ENCODE results near the gene DCAF11.

DNA sequence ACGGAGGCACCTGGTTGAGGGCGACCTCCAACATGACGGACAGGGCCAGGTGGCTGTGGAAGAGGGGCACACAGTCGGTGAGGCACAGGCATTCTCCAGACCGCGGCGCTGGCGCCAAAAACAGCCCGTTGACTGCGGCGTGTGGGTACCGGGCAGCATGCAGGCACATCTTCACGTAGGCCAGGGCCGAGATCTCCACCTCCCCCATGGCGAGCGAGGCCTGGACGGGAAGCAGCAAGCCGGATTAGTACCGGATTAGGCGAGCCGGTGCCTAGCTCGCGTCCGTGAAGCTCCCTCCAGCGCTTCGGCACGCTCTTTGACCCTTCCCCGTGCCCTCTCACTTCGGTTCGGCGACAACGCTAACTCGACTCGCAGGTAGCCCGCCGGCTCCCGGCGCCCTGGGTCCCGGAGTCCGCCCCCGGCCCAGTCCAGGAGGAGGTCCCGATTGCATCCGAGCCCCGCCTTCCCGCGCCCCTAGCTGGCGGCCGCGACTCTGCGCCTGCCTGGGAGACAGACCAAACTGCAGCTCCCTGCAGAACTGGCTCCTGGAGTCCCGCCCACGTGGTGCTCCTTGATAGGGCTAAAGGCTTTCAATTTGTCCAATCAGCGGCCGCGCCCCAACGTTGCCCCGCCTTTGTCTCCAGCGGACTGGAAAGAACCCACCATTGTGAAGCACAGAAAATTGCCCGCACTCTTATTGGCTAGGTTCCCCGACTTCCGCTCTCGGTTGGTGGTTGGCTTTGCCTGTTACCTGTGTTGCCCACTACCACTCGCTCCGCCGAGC, 26.7 kb downstream of the DCAF11 start, which contains the start of gene EMC9:
- TF ChIP-seq, protein P1, sequence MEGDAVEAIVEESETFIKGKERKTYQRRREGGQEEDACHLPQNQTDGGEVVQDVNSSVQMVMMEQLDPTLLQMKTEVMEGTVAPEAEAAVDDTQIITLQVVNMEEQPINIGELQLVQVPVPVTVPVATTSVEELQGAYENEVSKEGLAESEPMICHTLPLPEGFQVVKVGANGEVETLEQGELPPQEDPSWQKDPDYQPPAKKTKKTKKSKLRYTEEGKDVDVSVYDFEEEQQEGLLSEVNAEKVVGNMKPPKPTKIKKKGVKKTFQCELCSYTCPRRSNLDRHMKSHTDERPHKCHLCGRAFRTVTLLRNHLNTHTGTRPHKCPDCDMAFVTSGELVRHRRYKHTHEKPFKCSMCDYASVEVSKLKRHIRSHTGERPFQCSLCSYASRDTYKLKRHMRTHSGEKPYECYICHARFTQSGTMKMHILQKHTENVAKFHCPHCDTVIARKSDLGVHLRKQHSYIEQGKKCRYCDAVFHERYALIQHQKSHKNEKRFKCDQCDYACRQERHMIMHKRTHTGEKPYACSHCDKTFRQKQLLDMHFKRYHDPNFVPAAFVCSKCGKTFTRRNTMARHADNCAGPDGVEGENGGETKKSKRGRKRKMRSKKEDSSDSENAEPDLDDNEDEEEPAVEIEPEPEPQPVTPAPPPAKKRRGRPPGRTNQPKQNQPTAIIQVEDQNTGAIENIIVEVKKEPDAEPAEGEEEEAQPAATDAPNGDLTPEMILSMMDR (conservative IDR thresholded peaks at IDR 0.05), result no peak; the same call in 1 of the 2 replicates
- peak; percentile 87 for TF ChIP-seq ZFX (IDR thresholded peaks at IDR 0.05)
